Stimulated activated CD4-positive, alpha-beta T cell treated with anti-CD3 and anti-CD28 coated beads, TNF-alpha, amount 100 ng/mL, for 48 hours (primary cell): ENCODE results near the gene ACP1.

Source experiments
- DNase-seq, 3 donors: peaks; one replicate each; pipeline ENCODE4 v3.0.0-alpha.2; 2020; ENCODE audit warnings: low read depth in 3 of 3

ACP1 gene

DNA sequence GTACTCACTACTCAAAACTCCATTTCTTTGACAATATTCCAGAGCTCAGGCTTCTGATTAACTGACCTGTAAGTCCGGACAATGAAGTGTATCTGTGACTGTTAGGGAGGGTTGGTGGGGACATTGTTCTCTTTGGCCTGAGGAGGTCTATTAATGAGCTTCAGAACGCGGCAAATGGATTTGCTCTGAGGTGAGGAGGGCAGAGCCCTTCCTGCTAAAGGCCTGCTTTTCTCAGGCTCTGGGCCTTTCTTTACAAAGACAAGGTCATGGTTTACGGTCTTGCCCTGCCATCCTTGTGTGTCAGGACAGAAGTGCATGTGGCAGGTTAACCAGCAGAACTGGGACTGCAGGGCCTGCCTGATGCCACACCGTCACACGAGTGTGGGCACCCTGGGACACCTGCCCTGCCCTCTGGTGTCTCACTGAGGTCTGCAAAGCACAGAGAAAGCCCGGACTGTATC, 15.9 kb downstream of the ACP1 start:
- no peak for DNase-seq

DNA sequence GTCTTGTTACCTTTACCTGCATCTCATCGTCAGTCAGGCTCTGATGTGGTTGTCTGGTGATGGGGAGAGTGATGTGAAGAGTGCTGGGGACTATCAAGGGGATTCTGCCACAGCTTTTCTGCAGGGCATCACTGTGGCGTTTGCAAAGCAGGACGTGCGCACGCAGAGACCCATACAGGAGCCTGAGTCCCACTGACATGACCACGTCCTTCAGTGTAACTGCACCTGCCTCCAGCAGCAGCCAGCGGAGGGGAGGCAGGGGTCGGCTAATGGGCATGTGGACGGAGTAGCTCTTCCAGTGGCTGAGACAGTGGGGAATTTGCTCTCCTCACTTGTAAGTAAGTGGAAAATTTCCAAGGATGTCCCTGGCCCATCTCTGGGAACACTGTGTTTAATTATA, 16.6 kb downstream of the ACP1 start:
- DNase-seq = no peak

DNA sequence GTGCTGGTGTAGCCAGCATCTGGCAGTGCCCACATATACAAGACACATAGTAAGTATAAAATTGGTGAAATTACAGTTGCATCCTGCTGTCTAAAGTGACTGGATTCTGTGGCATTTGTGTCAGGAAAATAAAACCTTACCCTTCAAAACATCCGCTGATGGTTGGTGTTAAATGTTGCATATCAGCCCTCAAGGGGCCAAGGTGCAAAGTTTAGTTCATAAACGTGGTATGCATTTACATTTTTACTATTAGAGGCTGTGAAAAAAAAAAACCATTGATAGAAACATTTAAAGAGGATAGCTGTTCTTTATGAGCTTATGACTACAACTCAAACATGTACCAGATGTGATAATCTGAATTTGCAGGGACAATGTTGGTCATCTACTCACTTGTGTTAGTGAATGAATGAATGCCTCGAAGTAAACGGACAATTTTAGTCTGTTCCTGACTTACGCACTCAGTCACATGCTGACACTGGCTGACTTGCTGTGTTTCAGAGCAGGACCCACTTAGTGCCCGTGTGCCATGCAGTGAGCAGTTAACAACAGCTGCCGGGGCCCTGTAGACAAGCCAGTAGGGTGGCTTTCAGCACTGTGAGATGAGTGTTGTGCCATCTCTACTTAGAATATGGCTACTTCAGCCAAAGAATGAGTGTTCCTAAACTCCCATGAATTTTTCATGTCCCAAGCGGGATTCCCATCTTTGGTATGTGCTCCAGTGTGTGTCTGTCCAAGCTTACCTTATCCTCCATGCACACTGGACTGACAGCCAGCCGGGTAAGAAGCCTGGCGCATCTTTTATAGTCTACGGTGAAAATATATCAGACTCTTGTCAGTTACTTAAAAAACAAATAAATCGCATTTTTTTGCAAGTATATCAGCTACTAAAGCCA, 17.9 kb downstream of the ACP1 start:
- DNase-seq = no peak

DNA sequence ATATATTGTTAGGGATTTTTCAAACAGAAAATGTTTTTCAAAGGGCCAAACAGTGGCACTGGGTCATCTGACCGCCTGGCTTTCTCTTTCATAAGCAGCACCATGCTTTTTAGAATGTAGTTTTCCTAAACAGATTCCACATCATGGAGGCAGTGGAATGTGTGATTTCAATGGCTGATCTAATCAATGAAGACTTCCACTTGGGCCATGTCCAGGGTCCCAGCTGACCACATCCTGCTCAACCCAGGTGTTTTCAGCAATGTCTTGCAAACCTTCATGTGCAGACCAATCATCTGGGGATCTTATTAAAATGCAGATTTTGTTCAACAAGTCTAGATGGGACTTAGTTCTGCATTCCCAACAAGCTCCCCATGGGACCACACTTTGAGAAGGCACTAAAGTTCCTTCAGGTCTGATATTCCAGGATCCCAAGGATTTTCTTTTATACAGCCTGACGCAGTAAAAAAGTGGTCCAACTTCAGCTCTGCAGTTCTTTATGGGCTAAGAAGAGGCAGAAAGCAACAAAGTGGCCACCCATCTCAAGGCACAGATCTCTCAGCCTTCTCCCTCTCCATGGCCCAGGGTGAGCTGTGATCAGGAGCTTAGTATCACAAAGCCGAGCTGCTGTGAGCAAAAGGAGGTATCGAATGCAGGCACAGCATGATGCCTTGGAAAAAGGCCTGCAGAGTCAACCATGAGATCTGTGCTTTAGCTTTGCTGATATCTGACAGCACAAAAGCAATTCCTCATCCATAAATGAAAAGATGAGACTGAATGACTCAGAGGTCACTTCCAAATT, 19.4 kb downstream of the ACP1 start:
- no peak for DNase-seq

DNA sequence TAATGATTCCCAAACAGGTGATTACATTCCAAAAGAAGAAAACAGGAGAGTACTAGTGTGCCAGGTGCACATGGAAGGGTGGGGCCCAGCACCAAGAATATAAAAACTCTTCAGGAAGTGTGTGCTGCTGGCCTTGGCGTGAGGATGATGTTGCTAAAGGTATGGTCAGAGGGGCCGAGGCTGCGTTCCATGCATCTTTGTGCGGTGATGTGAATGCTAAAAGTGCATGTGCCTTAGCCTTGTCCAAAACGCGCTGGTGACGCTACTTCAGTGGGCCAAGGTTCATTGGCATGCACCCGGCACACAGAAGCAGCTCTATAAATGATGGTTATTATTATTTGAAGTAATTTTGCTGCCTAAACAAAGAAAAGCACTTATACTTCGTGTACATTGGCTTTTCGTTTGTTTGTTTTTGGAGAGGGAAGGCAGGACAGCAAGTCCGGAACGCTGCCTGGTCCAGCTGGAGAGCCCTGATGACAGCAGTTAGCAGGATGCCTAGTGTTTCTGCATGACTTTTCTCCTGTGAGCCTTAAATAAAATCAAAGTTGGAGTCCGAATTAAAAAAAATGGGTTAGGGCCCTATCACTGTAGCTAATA, 20.2 kb downstream of the ACP1 start:
- DNase-seq = no peak

DNA sequence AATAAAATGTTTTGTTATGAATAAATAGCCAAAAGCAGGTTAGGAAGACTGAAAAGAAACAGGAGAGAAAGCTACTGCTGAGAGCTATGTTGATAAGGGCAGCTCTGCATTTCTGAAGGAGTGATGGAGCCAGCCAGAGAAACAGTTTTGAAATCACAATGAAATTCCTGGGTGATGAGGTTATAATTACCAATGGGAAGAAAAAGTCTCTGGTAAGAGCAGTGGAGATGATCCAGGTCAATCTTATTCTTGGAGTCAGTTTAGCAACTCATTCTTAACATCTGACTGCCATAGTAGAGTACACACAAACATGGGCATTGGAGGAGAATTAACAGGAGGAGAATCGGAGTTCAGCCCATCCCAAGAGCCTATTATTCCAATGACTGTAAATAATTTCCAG, 20.8 kb downstream of the ACP1 start:
- DNase-seq = no peak

DNA sequence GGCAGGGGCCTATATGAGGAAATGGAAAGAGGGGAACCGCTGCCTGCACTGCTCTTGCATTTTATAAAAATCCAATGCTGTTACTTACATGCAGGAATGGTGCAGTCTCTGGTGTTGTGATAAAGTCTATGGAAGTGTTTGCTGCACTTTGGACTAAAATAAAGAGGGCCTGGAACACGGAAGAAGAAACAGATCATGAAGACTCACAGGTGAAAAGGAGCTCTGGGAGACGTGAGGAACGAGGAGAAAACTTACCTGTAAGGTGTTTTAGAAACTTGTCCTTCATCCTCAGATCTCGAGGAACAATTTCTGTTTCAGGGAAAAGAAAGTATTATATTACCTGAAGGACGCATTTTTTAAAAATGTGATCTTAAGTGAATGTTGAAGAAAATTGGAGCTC, 21.3 kb downstream of the ACP1 start:
- DNase-seq = no peak

DNA sequence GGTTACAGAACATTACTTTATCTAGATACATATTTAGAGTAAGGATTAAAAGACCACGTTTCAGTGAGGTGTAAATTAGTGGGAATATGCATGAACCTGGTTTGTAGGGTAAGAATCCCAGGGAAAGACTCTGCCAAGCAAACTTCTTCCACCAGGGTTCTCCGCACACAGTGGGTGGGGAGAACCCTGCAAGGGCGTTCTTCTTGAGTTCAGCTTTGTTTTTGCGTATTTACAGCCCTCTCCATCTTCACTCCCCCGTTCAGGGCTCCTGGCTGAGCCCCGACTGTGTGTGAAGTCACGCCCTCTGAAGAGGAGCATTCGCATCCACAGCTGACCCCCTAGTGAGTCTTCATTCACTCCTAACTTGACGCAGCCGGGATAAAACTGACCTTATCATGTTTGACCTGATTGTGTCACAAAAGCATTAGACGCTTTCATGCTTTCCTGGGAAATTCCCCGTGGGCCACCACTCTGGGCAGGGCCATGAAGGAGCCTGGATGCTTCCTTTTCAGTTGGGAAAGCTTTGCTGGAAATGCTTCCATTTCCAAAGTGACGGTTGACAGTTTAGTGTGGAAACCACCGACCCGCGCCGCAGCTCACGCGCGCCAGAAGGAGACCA, 22.1 kb downstream of the ACP1 start:
- DNase-seq = no peak

DNA sequence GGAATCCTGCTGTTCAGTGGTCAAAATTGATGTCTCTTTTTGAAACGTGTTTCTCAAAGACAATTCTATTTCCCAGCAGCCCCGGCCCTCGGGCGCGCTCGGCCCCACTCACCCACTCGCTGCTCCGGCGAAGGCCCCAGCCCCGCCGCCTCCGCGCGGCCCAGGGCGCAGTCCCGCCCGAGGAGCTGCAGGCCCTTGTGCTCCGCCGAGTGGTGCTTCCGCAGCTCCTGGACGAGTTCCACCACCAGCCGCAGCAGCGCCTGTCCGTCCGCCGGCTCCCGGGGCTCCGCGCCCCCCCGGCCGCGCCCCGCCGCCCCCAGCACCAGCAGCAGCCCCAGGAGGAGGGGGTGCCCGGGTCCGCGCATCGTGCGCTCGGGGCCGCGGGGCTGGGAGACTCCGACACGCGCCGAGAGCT, 22.7 kb downstream of the ACP1 start:
- DNase-seq = no peak

DNA sequence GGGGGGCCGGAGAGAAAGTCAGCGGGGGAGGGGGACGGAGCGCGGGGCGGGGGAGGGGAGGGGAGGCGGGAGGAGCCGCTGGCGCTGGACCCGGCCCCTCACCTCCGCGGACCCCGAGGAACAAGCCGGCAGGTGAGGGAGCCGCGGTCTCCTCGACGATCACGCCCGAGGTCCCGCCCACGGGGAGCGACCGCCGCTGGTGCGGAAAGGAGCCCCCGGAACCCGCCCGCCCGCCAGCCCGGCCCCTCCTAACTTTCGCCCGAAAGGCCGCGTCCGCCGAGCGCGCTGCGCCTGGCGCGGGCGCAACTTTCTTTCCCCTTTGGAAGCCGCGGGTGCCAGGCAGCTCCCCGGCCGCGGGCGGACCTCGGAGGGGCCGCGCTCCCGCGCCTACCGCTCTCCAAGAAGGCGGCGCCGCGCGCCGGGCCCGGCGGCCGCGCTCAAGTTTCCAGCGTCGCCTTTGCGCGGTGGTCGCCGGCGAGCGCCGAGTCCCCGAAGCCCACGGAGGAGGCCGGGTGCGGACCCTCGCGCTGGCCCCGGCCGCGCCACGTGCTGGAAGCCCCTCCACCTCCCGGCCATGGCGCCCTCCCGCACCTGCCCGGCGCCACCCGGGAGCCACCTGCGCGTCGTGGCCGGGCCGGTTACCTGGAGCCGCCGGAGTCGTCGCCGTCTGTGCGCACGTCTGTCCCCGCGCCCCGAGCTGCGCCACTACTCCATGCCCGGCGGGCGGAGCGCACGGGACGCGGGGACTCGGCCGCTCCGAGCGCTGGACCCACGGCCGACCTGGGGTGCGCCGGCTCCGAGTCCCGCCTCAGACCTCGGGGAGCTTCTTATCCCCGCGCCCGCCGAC, 23.4 kb downstream of the ACP1 start, which contains the start of gene ALKAL2:
Gene ALKAL2, minus strand, starts transcription at position 181 of the 847 bp plus-strand sequence. CDS start 256 bp downstream, outside the sequence.
- no peak for DNase-seq

DNA sequence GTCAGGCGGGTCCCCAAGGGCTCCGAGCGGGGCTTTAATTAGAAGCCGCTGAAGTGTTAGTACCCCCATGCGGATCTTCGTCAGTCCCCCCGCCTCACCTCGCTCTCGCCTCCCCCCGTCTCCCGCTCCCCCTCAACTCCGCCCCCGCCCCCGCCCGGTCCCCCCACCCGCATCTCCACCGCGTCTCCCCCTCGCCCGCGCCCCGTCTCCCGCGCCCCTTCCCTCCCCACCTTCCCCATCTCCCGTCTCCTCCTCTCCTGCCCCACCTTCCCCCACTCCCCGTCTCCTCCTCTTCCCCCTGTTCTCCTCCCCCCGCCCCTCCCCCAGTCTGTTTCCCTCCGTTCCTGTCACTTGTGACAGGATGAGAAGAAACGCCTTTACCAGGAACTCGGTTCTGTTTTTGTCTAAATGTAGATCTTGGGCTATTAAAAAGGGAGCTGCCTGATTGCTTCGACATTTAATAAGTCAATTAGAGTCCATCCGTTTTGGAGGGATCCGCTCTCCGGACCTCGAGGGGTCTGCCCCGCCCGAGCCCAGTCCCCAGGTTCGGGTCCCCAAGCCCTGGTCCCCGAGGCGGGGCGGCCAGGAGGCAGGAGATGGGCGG, 24.1 kb downstream of the ACP1 start:
- no peak for DNase-seq

DNA sequence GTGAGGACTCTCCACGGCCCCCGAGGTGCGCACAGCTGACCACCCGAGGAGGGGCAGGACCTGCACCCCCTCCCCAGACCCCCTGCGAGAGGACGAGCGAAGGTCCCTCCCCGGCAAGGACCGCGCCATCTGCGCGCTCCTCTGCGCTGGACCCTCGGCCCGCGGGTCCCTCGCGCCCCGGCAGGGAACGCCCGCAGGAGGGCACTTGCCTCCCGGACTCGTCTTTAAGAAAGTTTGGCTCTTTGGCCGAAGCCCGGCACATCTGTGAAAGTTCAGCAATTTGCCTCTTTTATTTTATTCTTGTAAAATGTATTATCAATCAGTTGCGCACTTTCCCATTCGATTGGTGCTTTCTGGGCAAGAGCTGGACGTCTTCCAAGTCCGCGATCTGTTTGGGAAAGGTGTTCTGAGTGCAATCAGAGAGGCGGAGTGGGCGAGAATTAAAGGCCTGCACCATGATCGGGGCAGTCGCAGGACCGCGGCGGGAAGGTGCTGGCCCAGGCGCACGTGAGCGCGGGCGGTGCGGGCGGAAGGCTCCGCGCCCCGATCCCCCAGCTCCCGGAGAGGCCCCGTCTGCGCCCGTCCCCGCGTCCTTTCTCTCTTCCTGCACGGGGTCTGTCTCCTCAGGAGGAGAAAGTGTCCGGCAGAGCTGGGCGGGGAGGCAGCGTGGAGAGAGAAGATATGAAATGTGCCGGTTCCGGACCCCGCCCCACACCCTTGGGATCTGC, 24.8 kb downstream of the ACP1 start:
- no peak for DNase-seq

DNA sequence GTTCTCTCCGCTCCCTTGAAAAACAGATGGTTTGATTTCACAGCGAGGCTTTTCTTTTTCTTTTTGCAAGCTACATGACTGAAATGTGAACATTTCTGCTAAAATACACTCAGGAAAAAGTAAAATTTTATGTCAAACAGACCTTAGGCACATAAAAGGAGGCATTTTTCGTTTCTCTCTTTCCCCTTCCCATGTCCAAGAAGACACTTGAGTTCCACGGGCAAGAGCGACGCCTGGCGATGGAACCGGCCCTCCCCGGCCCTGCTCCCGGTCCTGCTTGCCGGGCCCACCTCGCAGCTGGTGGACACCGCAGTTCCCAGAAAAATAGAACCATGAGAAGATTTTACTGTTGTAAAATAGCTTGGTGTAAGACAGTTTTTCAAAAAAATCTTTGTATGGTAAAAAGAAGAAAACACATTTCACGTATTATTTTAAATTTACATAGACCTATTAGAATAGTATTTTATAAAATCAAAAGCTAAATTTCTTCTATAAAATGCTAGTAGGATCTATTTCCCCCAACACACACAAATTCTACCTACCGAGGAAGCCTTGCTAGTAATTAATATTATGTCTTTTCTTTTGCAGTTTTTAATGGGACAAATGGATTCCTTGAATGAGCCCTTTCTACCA, 25.5 kb downstream of the ACP1 start:
- DNase-seq = peak in 2 of 3 donors; percentile 16 to 25

DNA sequence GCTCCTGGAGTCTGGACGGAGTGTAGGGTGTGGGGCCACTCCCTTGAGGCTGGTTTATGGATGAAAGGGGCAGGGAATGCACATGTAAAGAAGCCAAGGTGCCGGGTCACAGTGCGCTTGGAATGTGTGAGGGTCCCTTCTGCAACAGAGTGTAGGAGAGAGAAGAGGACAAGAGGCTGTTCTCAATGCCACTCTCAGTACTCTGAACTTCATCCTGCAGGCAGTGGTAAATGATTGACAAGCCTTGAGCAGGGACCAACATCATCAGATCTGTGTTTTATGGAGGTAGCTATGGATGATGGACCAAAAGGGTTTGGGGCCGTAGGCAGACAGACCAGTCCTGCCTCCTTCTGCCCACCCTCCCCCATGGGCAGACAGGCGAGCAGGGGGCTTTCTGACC, 30.3 kb downstream of the ACP1 start:
- no peak for DNase-seq

DNA sequence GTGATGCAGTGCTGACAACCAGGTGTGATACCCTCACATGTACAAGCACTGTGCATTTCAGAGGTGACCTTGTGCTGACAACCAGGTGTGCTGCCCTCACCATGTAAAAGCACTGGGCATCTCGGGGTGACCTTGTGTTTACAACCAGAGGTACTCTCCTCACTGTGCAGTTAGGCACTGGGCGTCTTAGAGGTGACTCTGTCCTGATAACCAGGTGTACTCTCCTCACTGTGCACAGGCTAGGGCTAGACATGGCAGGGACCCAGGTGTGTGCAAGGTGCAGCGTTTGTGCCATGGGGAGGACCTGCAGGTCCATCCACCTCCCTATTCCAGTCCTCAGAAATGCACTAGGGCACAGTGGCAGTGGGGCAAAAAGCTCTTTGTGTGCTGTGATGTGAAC, 31.6 kb downstream of the ACP1 start:
- DNase-seq = no peak

DNA sequence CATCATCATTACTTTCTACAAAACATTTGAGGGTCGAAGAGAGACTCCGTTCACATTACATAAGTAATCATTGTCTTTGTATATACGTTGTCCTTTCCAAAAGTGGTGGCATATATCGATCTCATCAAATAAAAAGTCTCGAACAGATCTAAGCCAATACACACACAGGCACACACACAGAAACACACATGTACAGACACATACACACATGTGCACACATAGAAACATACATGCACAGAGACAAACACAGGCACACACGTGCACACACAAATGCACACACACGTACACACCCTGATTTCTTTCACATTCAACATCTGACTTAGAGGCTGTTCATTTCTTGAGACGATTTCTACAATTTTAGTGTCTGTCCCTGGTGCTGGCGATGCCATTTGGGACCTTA, 40.6 kb downstream of the ACP1 start:
- DNase-seq = no peak

DNA sequence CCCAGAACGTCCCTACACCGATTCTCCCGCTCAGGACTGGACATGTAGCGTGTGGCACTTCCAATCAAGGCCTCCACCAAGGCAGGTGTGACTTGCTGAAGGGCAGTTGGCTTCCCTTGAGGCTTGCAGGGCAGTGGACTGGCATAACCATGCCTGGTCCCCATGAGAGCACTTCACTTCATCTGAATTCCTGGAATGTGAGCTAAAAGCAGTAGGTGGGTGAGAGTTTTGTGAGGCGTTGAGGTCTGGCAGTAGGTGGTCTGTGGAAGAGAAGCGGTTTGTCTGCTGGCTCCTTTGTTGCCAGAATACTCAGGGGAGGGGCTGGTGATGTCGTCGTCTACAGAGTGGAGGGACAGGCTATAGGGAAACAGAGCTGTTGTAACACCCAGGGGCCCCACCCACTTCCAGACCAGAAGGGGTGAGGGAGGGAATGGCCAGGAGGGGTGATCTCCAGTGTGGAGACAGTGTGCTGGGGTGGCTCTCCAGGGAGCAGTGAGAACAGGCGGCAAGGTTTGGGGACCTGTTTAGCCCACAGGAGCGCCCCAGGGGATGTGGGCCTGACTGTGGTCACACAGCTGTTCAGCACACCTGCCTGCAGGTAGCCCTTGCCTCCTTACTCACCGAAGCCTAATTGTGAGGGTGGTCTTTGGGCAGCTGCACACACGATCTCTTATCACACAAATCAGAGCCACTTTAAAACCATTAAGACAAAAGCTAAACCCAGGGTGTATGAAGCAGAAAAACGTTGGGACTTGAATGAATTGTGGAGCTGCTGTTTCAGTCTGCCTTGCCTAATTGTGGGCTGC, 44.6 kb downstream of the ACP1 start:
- DNase-seq = no peak

DNA sequence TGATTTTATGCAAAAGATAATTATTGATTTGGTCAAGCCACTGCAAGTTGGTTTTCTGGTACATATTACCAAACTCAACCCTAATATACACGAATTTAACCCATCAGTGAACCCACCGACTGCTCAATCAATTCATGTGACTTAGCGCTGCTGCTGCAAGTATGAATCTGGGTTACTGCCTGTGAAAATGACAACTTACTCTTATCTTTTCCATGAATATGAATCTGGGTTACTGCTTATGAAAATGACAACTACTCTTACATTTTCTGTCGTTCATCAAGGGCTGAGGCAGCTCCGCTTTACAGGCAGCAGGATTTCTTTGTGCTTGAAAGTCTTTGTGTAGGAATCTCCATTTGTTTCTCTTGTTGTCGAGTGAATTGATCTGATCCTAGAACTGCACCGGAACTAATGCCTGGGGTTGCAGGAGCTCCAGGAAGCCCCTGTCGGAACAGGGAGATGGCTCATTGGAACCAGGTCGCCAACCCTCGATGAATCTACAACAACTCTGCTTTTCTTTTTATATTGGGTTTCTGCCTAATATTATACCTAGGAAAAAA, 45.3 kb downstream of the ACP1 start:
- no peak for DNase-seq
